Measurements from ENCODE around the gene ELK1. TPM values are rescaled to one million over a fixed set of nuclear protein-coding genes. Genes with fewer than 3 reads are reported as not detected.

ELK1 gene
- total and polyA plus RNA-seq, 10 of the 15 experiments (the other 5 are each of a cell fraction or from before 2014, with no cell fraction given): 4.1 to 55.5 (median 32.9) TPM

- POLR2A ChIA-PET: interaction anchor here (0.5 kb wide), 1 partner anchor 147 kb away, joined by 3 read pairs; no protein-coding TSS in a partner anchor
- no peak for FAIRE-seq
- no TSS peak for BruUV-seq (replicated peaks)
These were observed 28.5 kb downstream of the ELK1 start for GRCh38 chrX:47621851-47622250.

More at GRCh38 chrX:47621851-47622250, 28.5 kb downstream of the ELK1 start:
- ChIA-PET RAD21 (ENCODE audit: unreplicated experiment) (no interaction called here), CTCF (no interaction called here), SMC1A (ENCODE audit: uncharacterized antibody, unreplicated experiment) (interaction anchor here (0.7 kb wide), 1 partner anchor 1568 kb away, joined by 4 read pairs; no protein-coding TSS in a partner anchor)
- TF ChIP-seq WRNIP1 (IDR thresholded peaks at IDR 0.05; ENCODE audit: borderline replicate concordance, low read depth, low read length) (no peak), MEF2A (IDR thresholded peaks at IDR 0.05; ENCODE audit: insufficient read depth, low read depth, low read length) (no peak), RAD51 (IDR thresholded peaks at IDR 0.05) (no peak), MAX (IDR thresholded peaks at IDR 0.05; ENCODE audit: low read depth, low read length) (no peak), PAX8 (IDR thresholded peaks at IDR 0.05) (no peak), BCL11A (IDR thresholded peaks at IDR 0.05; ENCODE audit: low read depth, low read length) (no peak), POLR2A (IDR thresholded peaks at IDR 0.05; ENCODE audit: low read depth, low read length) (no peak), EGR1 (IDR thresholded peaks at IDR 0.05; ENCODE audit: borderline replicate concordance in 1 of 2, low read depth in 2 of 2, low read length in 2 of 2) (no peak), NRF1 (conservative IDR thresholded peaks at IDR 0.05; ENCODE audit: low read depth, low read length) (no peak), EZH2 (IDR thresholded peaks at IDR 0.05; ENCODE audit: borderline replicate concordance, control insufficient read depth, low read depth, low read length) (no peak), MTA2 (IDR thresholded peaks at IDR 0.05; ENCODE audit: low read depth) (no peak), JUND (IDR thresholded peaks at IDR 0.05; ENCODE audit: low read depth, low read length) (no peak), ZNF207 (IDR thresholded peaks at IDR 0.05; ENCODE audit: borderline replicate concordance) (no peak), BCLAF1 (IDR thresholded peaks at IDR 0.05) (no peak), SUZ12 (IDR thresholded peaks at IDR 0.05; ENCODE audit: unreplicated experiment) (no peak), ATF2 (IDR thresholded peaks at IDR 0.05; ENCODE audit: low read length) (no peak), TCF12 (IDR thresholded peaks at IDR 0.05; ENCODE audit: low read depth, low read length) (no peak), EP300 (IDR thresholded peaks at IDR 0.05; ENCODE audit: borderline replicate concordance in 1 of 2, control insufficient read depth in 1 of 2, low read depth in 2 of 2, low read length in 2 of 2) (no peak)
- no peaks in the 10 kb centered on the region for H3K4me1 ChIP-seq (ENCODE audit: control insufficient read depth, insufficient read depth, low read length)
- WGBS (ENCODE audit: insufficient coverage, insufficient replicate concordance, low lambda C conversion rate, missing lambda C conversion rate): 68% methylated on average over 6 of the region's 6 CpGs
- no peaks in the 10 kb centered on the region; the same call in 2 of the 3 replicates for H3K9me3 ChIP-seq (replicated peaks; ENCODE audit: control insufficient read depth, insufficient read depth, low read length)
- H3K27me3 ChIP-seq (replicated peaks in 1 of 2; ENCODE audit: control insufficient read depth in 2 of 2, insufficient read depth in 2 of 2, low read length in 1 of 2): no peaks in the 10 kb centered on the region
- no peak overlapping the region for H3K27ac ChIP-seq (ENCODE audit: control insufficient read depth, insufficient read depth)
- in situ Hi-C loops (cut with MboI): no loop called here
- no peaks in the 10 kb centered on the region; the same call in 1 of the 2 replicates for H4K20me1 ChIP-seq (ENCODE audit: control insufficient read depth, insufficient read depth)
- H3K4me3 ChIP-seq: no peak overlapping the region
- no peaks in the 10 kb centered on the region; a peak in 1 of 4 replicates for H3K36me3 ChIP-seq (ENCODE audit: control insufficient read depth in 2 of 2, insufficient read depth in 2 of 2, low read length in 1 of 2)
- no peak overlapping the region for H3K9ac ChIP-seq (ENCODE audit: control insufficient read depth, insufficient read depth, low read length)
- ATAC-seq (no peak), DNase-seq (ENCODE audit: low read depth, low spot score) (no peak)
- intact Hi-C loops (cut with micrococcal nuclease; ENCODE audit: unreplicated experiment): no loop called here
- no peak overlapping the region for H3K4me2 ChIP-seq (ENCODE audit: control insufficient read depth, insufficient read depth)
- H3K79me2 ChIP-seq (ENCODE audit: control insufficient read depth, insufficient read depth, low read length): no peaks in the 10 kb centered on the region
- H2AFZ ChIP-seq (ENCODE audit: control insufficient read depth, low read depth, low read length): no peak overlapping the region
